Rectal smooth muscle tissue (tissue), 1 donor: ENCODE measurements around the gene NCF2.

Experiments used
- H3K27ac ChIP-seq: one replicate; pipeline ENCODE4 v1.7.0; 2013; ENCODE audit warnings: low read depth, low read length, inconsistent platforms
- H3K27me3 ChIP-seq: one replicate; pipeline ENCODE4 v1.7.0; 2013; ENCODE audit warnings: low read length; ENCODE audit not compliant: control insufficient read depth, insufficient read depth
- H3K36me3 ChIP-seq: one replicate; pipeline ENCODE4 v1.7.0; 2013; ENCODE audit warnings: low read length; ENCODE audit not compliant: control insufficient read depth, insufficient read depth
- H3K4me1 ChIP-seq: one replicate; pipeline ENCODE4 v1.7.0; 2013; ENCODE audit warnings: low read length; ENCODE audit not compliant: control insufficient read depth, insufficient read depth
- H3K4me3 ChIP-seq: one replicate; pipeline ENCODE4 v1.7.0; 2013; ENCODE audit warnings: low read length
- H3K9ac ChIP-seq: one replicate; pipeline ENCODE4 v1.7.0; 2013; ENCODE audit warnings: low read length

The NCF2 gene

GRCh38 chr1:183607322-183607980 lies 17.2 kb upstream of the NCF2 start:
- no peaks in the 10 kb centered on the region for H3K36me3 ChIP-seq
- H3K27me3 ChIP-seq, result no peaks in the 10 kb centered on the region
- H3K4me1 ChIP-seq, result peaks cover 10% of the 10 kb centered on the region
- H3K27ac ChIP-seq, result no peak overlapping the region
- no peak overlapping the region for H3K9ac ChIP-seq
- H3K4me3 ChIP-seq, result no peak overlapping the region

- H3K36me3 ChIP-seq, result no peaks in the 10 kb centered on the region
- H3K9ac ChIP-seq, result no peak overlapping the region
- H3K27me3 ChIP-seq, result no peaks in the 10 kb centered on the region
- H3K27ac ChIP-seq, result no peak overlapping the region
- no peak overlapping the region for H3K4me3 ChIP-seq
- peaks cover 10% of the 10 kb centered on the region for H3K4me1 ChIP-seq
Observed at GRCh38 chr1:183605904-183606303, 15.6 kb upstream of the NCF2 start.

GRCh38 chr1:183604815-183605214 lies 14.6 kb upstream of the NCF2 start:
- Histone ChIP-seq H3K4me3 (no peak overlapping the region), H3K36me3 (no peaks in the 10 kb centered on the region), H3K27ac (no peak overlapping the region), H3K4me1 (peaks cover 8% of the 10 kb centered on the region), H3K27me3 (no peaks in the 10 kb centered on the region), H3K9ac (no peak overlapping the region)

- Histone ChIP-seq H3K9ac (no peak overlapping the region), H3K27me3 (no peaks in the 10 kb centered on the region), H3K27ac (no peak overlapping the region), H3K4me3 (no peak overlapping the region), H3K36me3 (no peaks in the 10 kb centered on the region), H3K4me1 (peaks cover 5% of the 10 kb centered on the region)
Observed at GRCh38 chr1:183604038-183604808, 14.0 kb upstream of the NCF2 start.

- no peaks in the 10 kb centered on the region for H3K27me3 ChIP-seq
- H3K27ac ChIP-seq, result no peak overlapping the region
- H3K4me3 ChIP-seq, result no peak overlapping the region
- H3K36me3 ChIP-seq, result no peaks in the 10 kb centered on the region
- peaks cover 15% of the 10 kb centered on the region for H3K4me1 ChIP-seq
- no peak overlapping the region for H3K9ac ChIP-seq
Observed at GRCh38 chr1:183602510-183602909, 12.3 kb upstream of the NCF2 start.

- H3K27ac ChIP-seq, result no peak overlapping the region
Observed at GRCh38 chr1:183600634-183601033, 10.4 kb upstream of the NCF2 start.

GRCh38 chr1:183600136-183600535 lies 9.9 kb upstream of the NCF2 start:
- H3K36me3 ChIP-seq, result no peaks in the 10 kb centered on the region
- peaks cover 16% of the 10 kb centered on the region for H3K4me1 ChIP-seq
- H3K9ac ChIP-seq, result no peak overlapping the region
- no peaks in the 10 kb centered on the region for H3K27me3 ChIP-seq
- no peak overlapping the region for H3K27ac ChIP-seq
- H3K4me3 ChIP-seq, result no peak overlapping the region

More at GRCh38 chr1:183600634-183601033, 10.4 kb upstream of the NCF2 start:
- no peaks in the 10 kb centered on the region for H3K27me3 ChIP-seq
- no peak overlapping the region for H3K4me3 ChIP-seq
- peaks cover 16% of the 10 kb centered on the region for H3K4me1 ChIP-seq
- no peaks in the 10 kb centered on the region for H3K36me3 ChIP-seq
- H3K9ac ChIP-seq, result no peak overlapping the region

- H3K27ac ChIP-seq, result peak overlapping the region; percentile 76
- H3K4me3 ChIP-seq, result no peak overlapping the region
Observed at GRCh38 chr1:183598386-183598785, 8.1 kb upstream of the NCF2 start.

GRCh38 chr1:183597656-183598347 lies 7.5 kb upstream of the NCF2 start:
- Histone ChIP-seq H3K36me3 (no peaks in the 10 kb centered on the region), H3K27me3 (no peaks in the 10 kb centered on the region), H3K27ac (peak overlapping the region; percentile 76), H3K4me3 (no peak overlapping the region), H3K9ac (no peak overlapping the region), H3K4me1 (peaks cover 16% of the 10 kb centered on the region)

More at GRCh38 chr1:183598386-183598785, 8.1 kb upstream of the NCF2 start:
- Histone ChIP-seq H3K4me1 (peaks cover 16% of the 10 kb centered on the region), H3K36me3 (no peaks in the 10 kb centered on the region), H3K27me3 (no peaks in the 10 kb centered on the region), H3K9ac (no peak overlapping the region)

GRCh38 chr1:183596500-183596899 lies 6.2 kb upstream of the NCF2 start:
- H3K27me3 ChIP-seq, result no peaks in the 10 kb centered on the region
- H3K4me1 ChIP-seq, result peaks cover 16% of the 10 kb centered on the region
- H3K9ac ChIP-seq, result no peak overlapping the region
- no peak overlapping the region for H3K4me3 ChIP-seq
- H3K27ac ChIP-seq, result no peak overlapping the region
- no peaks in the 10 kb centered on the region for H3K36me3 ChIP-seq

GRCh38 chr1:183595537-183595936 lies 5.3 kb upstream of the NCF2 start:
- no peak overlapping the region for H3K9ac ChIP-seq
- H3K4me3 ChIP-seq, result no peak overlapping the region
- no peaks in the 10 kb centered on the region for H3K36me3 ChIP-seq
- H3K27ac ChIP-seq, result no peak overlapping the region
- no peaks in the 10 kb centered on the region for H3K27me3 ChIP-seq
- H3K4me1 ChIP-seq, result peaks cover 16% of the 10 kb centered on the region

GRCh38 chr1:183593356-183593755 lies 3.1 kb upstream of the NCF2 start:
- H3K36me3 ChIP-seq, result no peaks in the 10 kb centered on the region
- no peaks in the 10 kb centered on the region for H3K27me3 ChIP-seq
- no peak overlapping the region for H3K9ac ChIP-seq
- H3K4me3 ChIP-seq, result no peak overlapping the region
- peaks cover 10% of the 10 kb centered on the region for H3K4me1 ChIP-seq
- no peak overlapping the region for H3K27ac ChIP-seq
